Transverse colon (tissue), 4 donors: ENCODE data around the gene SF3A2.
A peak's percentile ranks its signal among the peaks of the same experiment; 100 is the strongest.

ENCODE experiments used
- POLR2A ChIP-seq: fragments of 450-650 bp; IDR thresholded peaks from one replicate; pipeline ENCODE4 v1.6.1; 2016; ENCODE audit warnings: antibody characterized with exemption, mild to moderate bottlenecking, moderate library complexity
- POLR2AphosphoS5 ChIP-seq, 3 donors: sonication (generic); formaldehyde crosslinking; IDR thresholded peaks; one replicate each; pipeline ENCODE4 v1.6.1; 2016; ENCODE audit warnings: antibody characterized with exemption in 3 of 3
- TF ChIP-seq, protein P1 (sequence below), 5 experiments: fragments of 200-600 bp in 3 of 5; fragments of 450-650 bp in 2 of 5; sonication (generic) in 3 of 5; IDR thresholded peaks; 1 replicate in 2 of 5; 2 replicates in 3 of 5; pipeline ENCODE4 v1.5.1; 2016 to 2017; ENCODE audit warnings: antibody characterized with exemption in 5 of 5, inconsistent platforms in 3 of 5, mild to moderate bottlenecking in 2 of 5, moderate library complexity in 1 of 5

DNA sequence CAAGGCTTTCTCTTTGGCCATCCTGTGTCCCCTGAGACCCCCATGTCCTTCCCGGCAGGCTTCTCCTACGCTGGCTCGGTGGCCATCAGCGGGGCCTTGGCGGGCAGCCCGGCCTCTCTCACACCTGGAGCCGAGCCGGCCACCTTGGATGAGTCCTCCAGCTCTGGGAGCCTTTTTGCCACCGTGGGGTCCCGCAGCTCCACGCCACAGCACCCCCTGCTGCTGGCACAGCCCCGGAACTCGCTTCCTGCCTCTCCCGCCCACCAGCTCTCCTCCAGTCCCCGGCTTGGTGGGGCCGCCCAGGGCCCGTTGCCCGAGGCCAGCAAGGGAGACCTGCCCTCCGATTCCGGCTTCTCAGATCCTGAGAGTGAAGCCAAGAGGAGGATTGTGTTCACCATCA, 14.7 kb upstream of the SF3A2 start:
- TF ChIP-seq, protein P1, sequence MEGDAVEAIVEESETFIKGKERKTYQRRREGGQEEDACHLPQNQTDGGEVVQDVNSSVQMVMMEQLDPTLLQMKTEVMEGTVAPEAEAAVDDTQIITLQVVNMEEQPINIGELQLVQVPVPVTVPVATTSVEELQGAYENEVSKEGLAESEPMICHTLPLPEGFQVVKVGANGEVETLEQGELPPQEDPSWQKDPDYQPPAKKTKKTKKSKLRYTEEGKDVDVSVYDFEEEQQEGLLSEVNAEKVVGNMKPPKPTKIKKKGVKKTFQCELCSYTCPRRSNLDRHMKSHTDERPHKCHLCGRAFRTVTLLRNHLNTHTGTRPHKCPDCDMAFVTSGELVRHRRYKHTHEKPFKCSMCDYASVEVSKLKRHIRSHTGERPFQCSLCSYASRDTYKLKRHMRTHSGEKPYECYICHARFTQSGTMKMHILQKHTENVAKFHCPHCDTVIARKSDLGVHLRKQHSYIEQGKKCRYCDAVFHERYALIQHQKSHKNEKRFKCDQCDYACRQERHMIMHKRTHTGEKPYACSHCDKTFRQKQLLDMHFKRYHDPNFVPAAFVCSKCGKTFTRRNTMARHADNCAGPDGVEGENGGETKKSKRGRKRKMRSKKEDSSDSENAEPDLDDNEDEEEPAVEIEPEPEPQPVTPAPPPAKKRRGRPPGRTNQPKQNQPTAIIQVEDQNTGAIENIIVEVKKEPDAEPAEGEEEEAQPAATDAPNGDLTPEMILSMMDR (IDR thresholded peaks at IDR 0.05) = peak in 1 of 5 experiments; percentile 6
- TF ChIP-seq POLR2A (no peak), POLR2AphosphoS5 (IDR thresholded peaks at IDR 0.05) (no peak)
